Fibroblast of peridontal ligament (primary cell): ENCODE data around the gene NRDE2.

ENCODE experiments used
- DNase-seq: peaks from one replicate; pipeline ENCODE4 v3.0.0-alpha.2; 2010; ENCODE audit errors: extremely low read depth

The NRDE2 gene

DNA sequence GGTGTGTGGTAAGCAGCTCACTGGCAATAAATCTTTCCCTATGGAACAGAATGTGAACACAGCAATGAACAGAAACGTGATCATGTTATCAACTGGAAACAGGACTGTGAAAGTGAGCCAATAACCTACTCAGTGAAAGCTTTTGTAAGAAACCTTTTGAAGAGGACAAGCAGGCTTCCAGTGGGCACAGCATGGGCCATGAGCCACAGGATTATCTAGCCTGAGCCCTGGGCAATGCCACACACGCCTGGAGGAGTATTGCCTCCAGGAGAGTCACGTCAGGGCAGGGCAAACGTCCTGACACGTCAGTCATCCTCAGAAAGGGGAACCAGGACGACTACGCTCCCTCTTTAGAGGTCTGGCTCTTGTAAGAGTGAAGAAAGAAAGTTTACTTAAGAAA is 32.3 kb downstream of the NRDE2 start:
- DNase-seq = no peak

- DNase-seq = no peak
Observed at GRCh38 chr14:90297876-90298629, 33.7 kb downstream of the NRDE2 start.

DNA sequence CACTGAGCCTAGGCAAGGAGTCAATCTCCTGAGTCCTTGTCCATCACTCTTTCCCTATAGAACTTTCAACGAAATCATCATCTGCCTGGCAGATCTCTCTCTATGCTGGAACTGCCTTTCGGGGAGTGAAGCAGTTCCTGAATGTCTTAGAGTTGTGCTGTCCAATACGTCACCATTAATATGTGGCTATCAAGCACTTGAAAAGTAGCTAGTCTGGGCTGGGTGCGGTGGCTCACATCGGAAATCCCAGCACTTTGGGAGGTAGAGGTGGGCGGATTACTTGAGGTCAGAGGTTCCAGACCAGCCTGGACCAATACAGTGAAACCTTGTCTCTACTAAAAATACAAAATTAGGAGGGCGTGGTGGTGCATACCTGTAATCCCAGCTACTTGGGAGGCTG is 35.1 kb downstream of the NRDE2 start:
- no peak for DNase-seq

DNA sequence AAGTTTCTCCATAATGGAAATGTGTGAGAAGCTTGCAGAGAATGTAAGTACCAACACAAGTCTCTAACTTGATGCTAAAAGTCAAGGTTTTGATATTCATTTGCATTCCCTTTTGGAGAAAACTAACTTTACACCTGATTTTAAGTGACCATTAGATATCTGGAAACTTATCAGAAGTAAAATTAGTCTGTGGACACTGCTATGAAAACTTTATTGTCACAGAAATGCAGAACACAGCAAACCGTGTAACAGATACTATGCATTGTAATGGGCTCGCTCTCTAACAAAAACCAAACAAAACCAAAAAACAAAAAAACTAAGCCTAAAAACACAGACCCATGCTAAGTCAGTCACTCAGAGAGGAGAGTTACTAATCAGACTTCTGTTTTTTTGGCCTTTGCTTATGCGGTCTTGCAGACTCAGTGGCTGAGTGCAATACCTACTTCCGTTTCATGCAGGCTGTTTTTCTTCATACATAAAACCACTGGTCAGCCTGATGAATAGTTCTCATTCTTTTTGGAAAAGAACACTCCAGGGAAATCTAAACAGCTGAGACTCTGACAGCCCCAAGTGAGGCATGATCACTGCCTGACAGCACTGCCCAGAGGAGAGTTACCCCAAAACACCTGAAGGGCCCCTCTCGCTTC is 35.7 kb downstream of the NRDE2 start:
- DNase-seq = peak; percentile 47

GRCh38 chr14:90294872-90295271 is 36.9 kb downstream of the NRDE2 start:
- DNase-seq = no peak

GRCh38 chr14:90293766-90294730 is 37.7 kb downstream of the NRDE2 start:
- DNase-seq = no peak

- no peak for DNase-seq
Observed at GRCh38 chr14:90291699-90292098, 40.0 kb downstream of the NRDE2 start.

DNA sequence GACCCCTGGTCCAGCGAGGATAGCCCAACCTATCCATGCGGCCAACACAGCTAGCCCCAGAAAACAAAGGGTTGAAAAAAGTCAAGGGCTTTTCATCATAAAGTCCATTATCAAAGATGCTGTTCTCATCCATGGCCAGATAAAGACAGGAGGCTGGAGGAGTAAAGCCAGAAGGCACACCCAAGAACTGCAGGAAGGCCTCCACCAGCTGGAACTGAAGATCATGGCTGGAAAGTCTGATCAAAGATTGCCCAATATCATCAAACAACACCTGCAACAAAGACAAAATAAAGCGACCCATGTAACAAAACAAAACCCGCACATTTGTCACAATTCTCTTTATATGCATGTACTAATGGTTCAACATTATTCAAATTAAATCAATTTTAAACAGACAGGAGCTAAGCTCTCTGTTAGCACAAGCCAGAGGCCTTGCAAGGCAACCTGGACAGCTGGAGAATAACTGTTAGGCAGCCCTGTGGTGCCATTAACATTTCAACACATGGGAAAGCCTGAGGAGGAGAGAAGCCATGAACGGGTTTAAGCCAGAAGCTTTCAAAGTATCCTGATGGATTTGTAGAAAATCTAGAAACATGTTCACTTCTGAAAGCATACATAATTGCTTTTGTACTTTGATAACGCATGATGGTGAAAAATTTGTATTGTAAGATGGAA is 41.3 kb downstream of the NRDE2 start:
- no peak for DNase-seq

- no peak for DNase-seq
Observed at GRCh38 chr14:90288651-90289355, 42.9 kb downstream of the NRDE2 start.

GRCh38 chr14:90287791-90288190 is 44.0 kb downstream of the NRDE2 start:
- no peak for DNase-seq

GRCh38 chr14:90281756-90282155 is 50.0 kb downstream of the NRDE2 start:
- peak; percentile 42 for DNase-seq

DNA sequence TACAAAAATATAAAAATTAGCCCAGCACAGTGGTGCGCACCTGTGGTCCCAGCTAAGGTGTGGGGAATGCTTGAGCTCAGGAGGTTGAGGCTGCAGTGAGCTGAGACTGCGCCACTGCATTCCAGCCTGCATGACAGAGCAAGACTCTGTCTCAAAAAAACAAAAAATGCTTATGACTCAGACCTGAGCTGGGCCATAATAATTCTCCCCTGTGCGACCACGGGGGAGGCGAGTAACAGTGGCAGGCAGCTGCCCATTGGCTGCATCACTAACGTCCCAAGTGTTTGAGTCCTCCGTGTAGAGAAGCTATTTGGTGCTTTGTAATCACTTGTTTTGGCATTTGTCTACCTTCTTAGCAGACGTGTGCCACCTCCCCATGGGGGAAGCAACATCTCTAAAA is 50.5 kb downstream of the NRDE2 start:
- DNase-seq = peak; percentile 57

GRCh38 chr14:90280096-90280495 is 51.6 kb downstream of the NRDE2 start:
- no peak for DNase-seq

- no peak for DNase-seq
Observed at GRCh38 chr14:90278199-90279175, 53.3 kb downstream of the NRDE2 start.

- no peak for DNase-seq
Observed at GRCh38 chr14:90277581-90278198, 54.1 kb downstream of the NRDE2 start.

- DNase-seq = no peak
Observed at GRCh38 chr14:90276646-90277367, 54.9 kb downstream of the NRDE2 start.

DNA sequence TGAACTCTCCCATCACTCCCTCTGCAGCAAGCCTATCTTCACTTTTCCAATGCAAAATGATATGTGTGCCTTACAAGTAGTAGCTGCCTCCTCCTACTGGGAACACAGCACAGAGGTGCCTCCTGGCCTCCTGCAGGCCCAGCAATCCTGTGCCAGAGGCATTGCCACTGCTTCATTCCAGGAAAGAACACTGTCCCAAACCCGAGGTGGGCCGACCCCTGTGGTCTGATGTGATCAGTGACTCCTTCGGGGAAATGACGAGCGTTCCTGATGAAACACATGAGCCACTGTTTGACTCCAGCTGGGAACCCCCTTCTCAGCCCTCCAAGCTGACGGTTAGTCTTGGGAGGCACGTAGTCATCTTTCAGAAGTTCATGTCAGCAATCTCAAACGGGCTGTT is 55.9 kb downstream of the NRDE2 start:
- no peak for DNase-seq

DNA sequence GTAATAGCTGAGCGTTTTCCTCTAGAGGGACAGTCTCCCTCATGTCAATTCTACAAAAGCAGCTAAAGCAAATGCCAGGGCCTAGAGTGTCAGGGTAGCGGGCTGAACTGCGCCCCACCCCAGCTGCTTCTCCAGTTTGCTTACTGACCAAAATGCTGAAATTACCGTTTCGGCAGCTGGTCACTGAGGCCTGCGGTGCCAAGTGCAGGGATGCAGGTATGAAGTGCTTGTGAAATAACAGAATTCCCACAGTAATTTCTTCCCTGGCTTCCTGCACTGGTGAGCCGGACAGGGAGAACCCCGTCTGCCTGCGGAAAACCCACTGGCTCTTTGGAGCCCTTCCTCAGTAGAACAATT is 56.3 kb downstream of the NRDE2 start:
- no peak for DNase-seq
